Endothelial cell of umbilical vein (primary cell): ENCODE measurements around the gene CKLF. TPM values are rescaled to one million over a fixed set of nuclear protein-coding genes. Genes with fewer than 3 reads are reported as not detected.

Experiments
- BruUV-seq: library from RNA; stranded (reverse); fragments of 400-500 nt; replicated peaks from 2 replicates; lab custom pipeline; 2021; lab: Mats Ljungman, UMichigan
- CTCF ChIA-PET: fragments of 300-600, 350-600 bp; sonication (Branson Sonifier 250); formaldehyde crosslinking; loops from one replicate; lab custom pipeline; 2021; ENCODE audit warnings: antibody characterized with exemption, inconsistent platforms; lab: Charles Lee
- POLR2A ChIA-PET: fragments of 300-600, 350-600 bp; sonication (Branson Sonifier 250); formaldehyde crosslinking; loops from one replicate; lab custom pipeline; 2021; ENCODE audit warnings: antibody characterized with exemption, inconsistent platforms; lab: Charles Lee
- DNase-seq: peaks from one replicate; pipeline ENCODE4 v3.0.0-alpha.2; 2011; ENCODE audit warnings: low read depth, low spot score
- FAIRE-seq: peaks from 2 replicates; lab custom pipeline; 2011; peaks lifted over from hg19 to GRCh38; lab: Jason Lieb, UNC
- H2AFZ ChIP-seq: 2 replicates; pipeline ENCODE4 v1.6.0; 2012; ENCODE audit warnings: low read depth, low read length, control low read depth, inconsistent platforms
- H3K27ac ChIP-seq: 2 replicates; pipeline ENCODE4 v1.5.1; 2011; ENCODE audit warnings: low read depth, mild to moderate bottlenecking, control low read depth, low read length, moderate library complexity; ENCODE audit not compliant: insufficient read depth
- H3K27me3 ChIP-seq, 2 experiments: 2 replicates each; pipeline versions ENCODE4 v1.6.0 to v1.6.1; 2011; ENCODE audit warnings: low read length in 2 of 2, mixed read lengths in 1 of 2; ENCODE audit not compliant: control insufficient read depth in 2 of 2, insufficient read depth in 2 of 2
- H3K36me3 ChIP-seq, 2 experiments: 2 replicates in 1 of 2; 3 replicates in 1 of 2; pipeline ENCODE4 v1.5.1; 2011; ENCODE audit warnings: low read length in 2 of 2, mild to moderate bottlenecking in 1 of 2, moderate library complexity in 1 of 2; ENCODE audit not compliant: control insufficient read depth in 2 of 2, insufficient read depth in 2 of 2; ENCODE audit errors: extremely low read depth in 1 of 2
- H3K4me1 ChIP-seq: 3 replicates; pipeline ENCODE4 v1.5.1; 2011; ENCODE audit warnings: mild to moderate bottlenecking, low read length; ENCODE audit not compliant: control insufficient read depth, insufficient read depth; ENCODE audit errors: extremely low read depth
- H3K4me2 ChIP-seq: 2 replicates; pipeline ENCODE4 v1.6.1; 2011; ENCODE audit warnings: low read length, control low read depth, mixed read lengths; ENCODE audit not compliant: insufficient read depth
- H3K4me3 ChIP-seq, 3 experiments: fragments of 200-600 bp in 1 of 3; sonication (generic), shearing (Covaris generic) in 1 of 3; replicated peaks in 1 of 3; 2 replicates each; pipeline ENCODE4 v1.5.1; 2011 to 2016; ENCODE audit warnings: control low read depth in 3 of 3, low read length in 3 of 3, mild to moderate bottlenecking in 2 of 3, inconsistent platforms in 1 of 3, low read depth in 1 of 3, moderate library complexity in 1 of 3; ENCODE audit not compliant: insufficient read depth in 1 of 3
- H3K79me2 ChIP-seq: 2 replicates; pipeline ENCODE4 v1.6.0; 2012; ENCODE audit warnings: low read length, inconsistent platforms; ENCODE audit not compliant: control insufficient read depth, insufficient read depth
- H3K9ac ChIP-seq: replicated peaks from 2 replicates; pipeline ENCODE3; 2011; ENCODE audit warnings: low read length, control low read depth; ENCODE audit not compliant: insufficient read depth; ENCODE audit errors: extremely low read depth
- H3K9me1 ChIP-seq: replicated peaks from 3 replicates; pipeline ENCODE4 v1.6.0; 2011; ENCODE audit warnings: mild to moderate bottlenecking, low read length; ENCODE audit not compliant: control insufficient read depth, insufficient read depth; ENCODE audit errors: extremely low read depth
- H3K9me3 ChIP-seq: replicated peaks from 2 replicates; pipeline ENCODE4 v1.5.1; 2012; ENCODE audit warnings: low read length, inconsistent platforms; ENCODE audit not compliant: control insufficient read depth, insufficient read depth
- H4K20me1 ChIP-seq: replicated peaks from 2 replicates; pipeline ENCODE3; 2011; ENCODE audit warnings: mild to moderate bottlenecking, low read length; ENCODE audit not compliant: control insufficient read depth, insufficient read depth; ENCODE audit errors: extremely low read depth
- FOS ChIP-seq: IDR thresholded peaks from 2 replicates; pipeline ENCODE4 v1.6.1; 2011; ENCODE audit warnings: mild to moderate bottlenecking, low read length, moderate library complexity, borderline replicate concordance; ENCODE audit not compliant: insufficient read depth
- GATA2 ChIP-seq: IDR thresholded peaks from 2 replicates; pipeline ENCODE4 v1.7.0; 2011; ENCODE audit warnings: low read depth, mild to moderate bottlenecking, moderate library complexity, mixed read lengths, low read length; ENCODE audit not compliant: insufficient read length, insufficient read depth
- MYC ChIP-seq: IDR thresholded peaks from one replicate; pipeline ENCODE4 v1.6.1; 2011; ENCODE audit warnings: mild to moderate bottlenecking, low read depth, low read length
- POLR2AphosphoS5 ChIP-seq: IDR thresholded peaks from 2 replicates; pipeline ENCODE4 v1.6.1; 2012; ENCODE audit warnings: low read depth, mild to moderate bottlenecking, control low read depth, low read length, moderate library complexity; ENCODE audit not compliant: insufficient read depth
- dilution Hi-C: fragments of 300-500 bp; cut with MboI; formaldehyde crosslinking; loops from one replicate; pipeline ENCODE4 v1.15.0; 2019; ENCODE audit warnings: low sequenced_read_pairs; ENCODE audit not compliant: extremely low pct_ligation_motif_present
- intact Hi-C: fragments of 100-400 bp; cut with micrococcal nuclease; formaldehyde crosslinking; loops from one replicate; pipeline ENCODE4 v1.10.0; 2022
- polyA plus RNA-seq, 4 experiments: library from polyadenylated mRNA; depleted of rRNA in 3 of 4; stranded (reverse) in 3 of 4; unstranded in 1 of 4; fragments of >200 nt; gene quantifications; 2 replicates each; pipeline versions ENCODE4 v1.2.1 to v1.2.3, GENCODE V29; 2011 to 2012; ENCODE audit warnings: missing spikeins in 1 of 4
- total RNA-seq: library from RNA; stranded (reverse); gene quantifications from 2 replicates; pipeline ENCODE4 v1.2.3, GENCODE V29; 2021
- TF ChIP-seq, protein P1 (sequence below), 2 donors: IDR thresholded peaks; 1 replicate in 1 of 2; 2 replicates in 1 of 2; pipeline ENCODE4 v1.5.1; 2011; ENCODE audit warnings: low read length in 2 of 2, mild to moderate bottlenecking in 2 of 2, moderate library complexity in 2 of 2, control low read depth in 1 of 2, inconsistent platforms in 1 of 2, low read depth in 1 of 2; ENCODE audit not compliant: insufficient read depth in 1 of 2; ENCODE audit errors: extremely low read depth in 1 of 2

Gene CKLF
- total and polyA plus RNA-seq, 2 donors (not counting 3 experiments of a cell fraction or from before 2014, with no cell fraction given): 80.0 to 209 TPM

DNA sequence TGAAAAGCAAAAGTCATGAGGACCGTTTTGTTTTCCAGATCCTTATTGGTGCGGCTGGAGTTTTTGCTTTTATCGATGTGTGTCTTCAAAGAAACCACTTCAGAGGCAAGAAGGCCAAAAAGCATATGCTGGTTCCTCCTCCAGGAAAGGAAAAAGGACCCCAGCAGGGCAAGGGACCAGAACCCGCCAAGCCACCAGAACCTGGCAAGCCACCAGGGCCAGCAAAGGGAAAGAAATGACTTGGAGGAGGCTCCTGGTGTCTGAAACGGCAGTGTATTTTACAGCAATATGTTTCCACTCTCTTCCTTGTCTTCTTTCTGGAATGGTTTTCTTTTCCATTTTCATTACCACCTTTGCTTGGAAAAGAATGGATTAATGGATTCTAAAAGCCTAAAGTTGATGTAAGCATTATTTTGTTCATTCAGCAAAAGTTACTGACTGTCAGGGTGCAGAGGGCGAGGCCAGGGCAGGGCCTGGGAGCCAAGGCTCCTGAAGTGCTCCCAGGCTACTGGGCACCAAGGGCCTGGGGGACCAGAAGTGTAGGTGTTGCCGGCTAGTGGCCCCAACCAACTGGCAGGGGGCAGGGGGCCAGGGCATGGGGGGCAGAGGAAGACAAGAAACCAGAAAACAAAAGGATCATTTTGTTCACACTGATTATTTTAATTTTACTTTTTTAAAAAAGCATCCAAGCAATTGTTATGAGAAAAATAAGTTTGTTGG is 35.7 kb downstream of the CKLF start:
- Histone ChIP-seq H3K4me2 (no peak overlapping the region), H3K4me3 (no peak overlapping the region), H3K9me1 (no peaks in the 10 kb centered on the region), H4K20me1 (no peaks in the 10 kb centered on the region), H3K9me3 (no peaks in the 10 kb centered on the region), H3K27me3 (no peaks in the 10 kb centered on the region), H2AFZ (no peak overlapping the region), H3K27ac (no peak overlapping the region), H3K4me1 (peaks cover 7% of the 10 kb centered on the region), H3K36me3 (no peaks in the 10 kb centered on the region), H3K79me2 (no peaks in the 10 kb centered on the region), H3K9ac (no peak overlapping the region)
- no peak for FAIRE-seq
- ChIA-PET POLR2A (no interaction called here), CTCF (no interaction called here)
- dilution Hi-C loops: no loop called here
- intact Hi-C loops: loop anchor here (2.0 to 5.0 kb wide), 3 partner anchors 35 to 181 kb away; partner anchors contain the start of gene CKLF
- TF ChIP-seq, protein P1, sequence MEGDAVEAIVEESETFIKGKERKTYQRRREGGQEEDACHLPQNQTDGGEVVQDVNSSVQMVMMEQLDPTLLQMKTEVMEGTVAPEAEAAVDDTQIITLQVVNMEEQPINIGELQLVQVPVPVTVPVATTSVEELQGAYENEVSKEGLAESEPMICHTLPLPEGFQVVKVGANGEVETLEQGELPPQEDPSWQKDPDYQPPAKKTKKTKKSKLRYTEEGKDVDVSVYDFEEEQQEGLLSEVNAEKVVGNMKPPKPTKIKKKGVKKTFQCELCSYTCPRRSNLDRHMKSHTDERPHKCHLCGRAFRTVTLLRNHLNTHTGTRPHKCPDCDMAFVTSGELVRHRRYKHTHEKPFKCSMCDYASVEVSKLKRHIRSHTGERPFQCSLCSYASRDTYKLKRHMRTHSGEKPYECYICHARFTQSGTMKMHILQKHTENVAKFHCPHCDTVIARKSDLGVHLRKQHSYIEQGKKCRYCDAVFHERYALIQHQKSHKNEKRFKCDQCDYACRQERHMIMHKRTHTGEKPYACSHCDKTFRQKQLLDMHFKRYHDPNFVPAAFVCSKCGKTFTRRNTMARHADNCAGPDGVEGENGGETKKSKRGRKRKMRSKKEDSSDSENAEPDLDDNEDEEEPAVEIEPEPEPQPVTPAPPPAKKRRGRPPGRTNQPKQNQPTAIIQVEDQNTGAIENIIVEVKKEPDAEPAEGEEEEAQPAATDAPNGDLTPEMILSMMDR (IDR thresholded peaks at IDR 0.05; ENCODE audit: extremely low read depth in 1 of 2, insufficient read depth in 1 of 2, low read depth in 1 of 2, low read length in 2 of 2): no peak
- TF ChIP-seq GATA2 (no peak), POLR2AphosphoS5 (no peak), MYC (no peak), FOS (no peak)
- DNase-seq: no peak
- BruUV-seq: no TSS peak
